KMS-11 (cell line): ENCODE measurements around the gene GTF2F2.

Experiments
- H2AFZ ChIP-seq: fragments of 200-600 bp; sonication (generic); 2 replicates; pipeline ENCODE4 v1.6.1; 2016; ENCODE audit warnings: antibody characterized with exemption, mixed run types, low read depth
- H3K27ac ChIP-seq: fragments of 200-600 bp; sonication (generic); 2 replicates; pipeline ENCODE4 v1.6.1; 2016; ENCODE audit warnings: mild to moderate bottlenecking, mixed run types
- H3K27me3 ChIP-seq: fragments of 200-600 bp; sonication (generic); 2 replicates; pipeline ENCODE4 v1.6.1; 2017; ENCODE audit warnings: mild to moderate bottlenecking, low read depth, mixed run types, moderate library complexity; ENCODE audit not compliant: insufficient read depth
- H3K36me3 ChIP-seq: fragments of 200-600 bp; sonication (generic); 2 replicates; pipeline ENCODE4 v1.6.1; 2017; ENCODE audit warnings: mild to moderate bottlenecking, mixed run types; ENCODE audit not compliant: insufficient read depth
- H3K4me1 ChIP-seq: fragments of 200-600 bp; sonication (generic); 2 replicates; pipeline ENCODE4 v1.6.1; 2016; ENCODE audit warnings: mild to moderate bottlenecking, low read depth, mixed run types; ENCODE audit not compliant: poor library complexity, severe bottlenecking
- H3K4me2 ChIP-seq: fragments of 200-600 bp; sonication (generic); 2 replicates; pipeline ENCODE4 v1.7.0; 2016; ENCODE audit warnings: mild to moderate bottlenecking, mixed run types
- H3K4me3 ChIP-seq: fragments of 200-600 bp; sonication (generic); IDR thresholded peaks from 2 replicates; pipeline ENCODE4 v1.6.1; 2017; ENCODE audit warnings: low read depth, low read length, mixed read lengths; ENCODE audit not compliant: insufficient read depth
- H3K79me2 ChIP-seq: fragments of 200-600 bp; sonication (generic); 2 replicates; pipeline ENCODE4 v1.6.1; 2016; ENCODE audit warnings: low read depth, mixed run types; ENCODE audit not compliant: insufficient read depth
- H3K9ac ChIP-seq: fragments of 200-600 bp; sonication (generic); 2 replicates; pipeline ENCODE4 v1.6.1; 2016; ENCODE audit warnings: mild to moderate bottlenecking, mixed run types
- H4K20me1 ChIP-seq: fragments of 200-600 bp; sonication (generic); 2 replicates; pipeline ENCODE4 v1.6.1; 2016; ENCODE audit warnings: mild to moderate bottlenecking, mixed run types; ENCODE audit not compliant: insufficient read depth
- CTCF ChIP-seq: fragments of 200-600 bp; sonication (generic); conservative IDR thresholded peaks from 2 replicates; pipeline ENCODE4 v1.6.1; 2017; ENCODE audit warnings: low read depth, mild to moderate bottlenecking, antibody characterized with exemption, low read length, moderate library complexity, mixed read lengths

Gene GTF2F2

GRCh38 chr13:45100573-45101262, 19.6 kb upstream of the GTF2F2 start:
- no peaks in the 10 kb centered on the region for H3K4me1 ChIP-seq
- no peak overlapping the region for H2AFZ ChIP-seq
- no peak for TF ChIP-seq CTCF
- no peaks in the 10 kb centered on the region for H3K27me3 ChIP-seq
- H3K4me2 ChIP-seq: no peak overlapping the region
- H3K9ac ChIP-seq: no peak overlapping the region
- H4K20me1 ChIP-seq: no peaks in the 10 kb centered on the region
- no peaks in the 10 kb centered on the region for H3K36me3 ChIP-seq
- no peak overlapping the region for H3K27ac ChIP-seq
- no peak overlapping the region for H3K4me3 ChIP-seq
- H3K79me2 ChIP-seq: no peaks in the 10 kb centered on the region

- no peak overlapping the region for H3K27ac ChIP-seq
- H3K9ac ChIP-seq: no peak overlapping the region
- no peak overlapping the region for H3K4me3 ChIP-seq
- H3K36me3 ChIP-seq: no peaks in the 10 kb centered on the region
- no peak for TF ChIP-seq CTCF
- no peaks in the 10 kb centered on the region for H3K79me2 ChIP-seq
- no peak overlapping the region for H3K4me2 ChIP-seq
- H2AFZ ChIP-seq: no peak overlapping the region
- H3K27me3 ChIP-seq: no peaks in the 10 kb centered on the region
- H4K20me1 ChIP-seq: no peaks in the 10 kb centered on the region
- H3K4me1 ChIP-seq: no peaks in the 10 kb centered on the region
Observed at GRCh38 chr13:45101327-45102018, 18.8 kb upstream of the GTF2F2 start.

GRCh38 chr13:45102136-45102507, 18.2 kb upstream of the GTF2F2 start:
- H4K20me1 ChIP-seq: no peaks in the 10 kb centered on the region
- no peaks in the 10 kb centered on the region for H3K79me2 ChIP-seq
- TF ChIP-seq CTCF: no peak
- H3K4me2 ChIP-seq: no peak overlapping the region
- no peaks in the 10 kb centered on the region for H3K4me1 ChIP-seq
- H3K36me3 ChIP-seq: no peaks in the 10 kb centered on the region
- H3K27me3 ChIP-seq: no peaks in the 10 kb centered on the region
- no peak overlapping the region for H3K9ac ChIP-seq
- H3K4me3 ChIP-seq: no peak overlapping the region
- no peak overlapping the region for H2AFZ ChIP-seq
- no peak overlapping the region for H3K27ac ChIP-seq

GRCh38 chr13:45103449-45103848, 16.9 kb upstream of the GTF2F2 start:
- no peaks in the 10 kb centered on the region for H3K36me3 ChIP-seq
- TF ChIP-seq CTCF: no peak
- H3K27me3 ChIP-seq: no peaks in the 10 kb centered on the region
- H3K4me2 ChIP-seq: no peak overlapping the region
- H2AFZ ChIP-seq: no peak overlapping the region
- no peak overlapping the region for H3K9ac ChIP-seq
- H3K27ac ChIP-seq: no peak overlapping the region
- H3K4me3 ChIP-seq: no peak overlapping the region
- no peaks in the 10 kb centered on the region for H3K79me2 ChIP-seq
- H4K20me1 ChIP-seq: no peaks in the 10 kb centered on the region
- H3K4me1 ChIP-seq: no peaks in the 10 kb centered on the region
